ENCODE results near the gene NRG3. TPM values are rescaled to one million over a fixed set of nuclear protein-coding genes. Genes with fewer than 3 reads are reported as not detected.

Gene NRG3
- total and polyA plus RNA-seq, 11 donors, result 0.11 to 0.41 (median 0.27) TPM; not detected in 7

- no peaks in the 10 kb centered on the region for H3K4me1 ChIP-seq
- no peak overlapping the region for H3K27ac ChIP-seq
- no peak for ATAC-seq
- peaks cover 0 to under 1% (median 0%) of the 10 kb centered on the region in 12 donors for H3K9me3 ChIP-seq
- intact Hi-C loops (cut with DNase I), result no loop called here
- DNase-seq, result no peak
- H3K36me3 ChIP-seq, result no peaks in the 10 kb centered on the region
- TF ChIP-seq POLR2A (IDR thresholded peaks at IDR 0.05), result no peak
- TF ChIP-seq, protein P1, sequence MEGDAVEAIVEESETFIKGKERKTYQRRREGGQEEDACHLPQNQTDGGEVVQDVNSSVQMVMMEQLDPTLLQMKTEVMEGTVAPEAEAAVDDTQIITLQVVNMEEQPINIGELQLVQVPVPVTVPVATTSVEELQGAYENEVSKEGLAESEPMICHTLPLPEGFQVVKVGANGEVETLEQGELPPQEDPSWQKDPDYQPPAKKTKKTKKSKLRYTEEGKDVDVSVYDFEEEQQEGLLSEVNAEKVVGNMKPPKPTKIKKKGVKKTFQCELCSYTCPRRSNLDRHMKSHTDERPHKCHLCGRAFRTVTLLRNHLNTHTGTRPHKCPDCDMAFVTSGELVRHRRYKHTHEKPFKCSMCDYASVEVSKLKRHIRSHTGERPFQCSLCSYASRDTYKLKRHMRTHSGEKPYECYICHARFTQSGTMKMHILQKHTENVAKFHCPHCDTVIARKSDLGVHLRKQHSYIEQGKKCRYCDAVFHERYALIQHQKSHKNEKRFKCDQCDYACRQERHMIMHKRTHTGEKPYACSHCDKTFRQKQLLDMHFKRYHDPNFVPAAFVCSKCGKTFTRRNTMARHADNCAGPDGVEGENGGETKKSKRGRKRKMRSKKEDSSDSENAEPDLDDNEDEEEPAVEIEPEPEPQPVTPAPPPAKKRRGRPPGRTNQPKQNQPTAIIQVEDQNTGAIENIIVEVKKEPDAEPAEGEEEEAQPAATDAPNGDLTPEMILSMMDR (IDR thresholded peaks at IDR 0.05), result no peak
- WGBS, 4 donors, result 56 to 65% (median 63%) methylated on average over 3 of the region's 3 CpGs
- no peak overlapping the region for H3K4me3 ChIP-seq
- no peaks in the 10 kb centered on the region for H3K27me3 ChIP-seq
Observed at GRCh38 chr10:81984428-81984827, 109.4 kb downstream of the NRG3 start.

DNA sequence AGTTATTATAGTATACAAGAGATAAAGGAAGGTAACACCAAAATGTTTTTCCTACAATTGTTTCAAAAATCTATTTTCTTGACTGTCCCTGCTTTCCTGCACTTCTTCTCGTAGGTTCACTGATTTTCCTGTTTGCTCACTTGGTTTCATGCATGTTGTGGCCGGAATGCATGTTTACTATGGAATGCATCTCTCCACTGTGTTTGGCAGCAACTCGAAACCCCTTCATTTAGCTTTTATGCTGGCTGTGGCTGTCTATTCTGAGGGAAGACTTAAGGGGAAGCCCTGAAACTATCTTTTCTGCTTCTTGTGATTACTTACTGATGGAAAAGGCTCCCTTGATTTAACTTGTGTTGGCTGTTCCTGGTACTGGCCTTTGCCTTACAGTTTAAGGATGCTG lies 120.3 kb downstream of the NRG3 start:
- H3K9me3 ChIP-seq, result no peaks in the 10 kb centered on the region
- intact Hi-C loops (cut with DNase I), result no loop called here
- H3K4me1 ChIP-seq, result no peaks in the 10 kb centered on the region
- no peak for TF ChIP-seq POLR2A (IDR thresholded peaks at IDR 0.05)
- TF ChIP-seq, protein P1 (IDR thresholded peaks at IDR 0.05), result no peak
- no peaks in the 10 kb centered on the region for H3K27me3 ChIP-seq
- DNase-seq (no peak), ATAC-seq (no peak)
- WGBS, 4 donors, result 63 to 69% (median 64%) methylated on average over 3 of the region's 3 CpGs
- H3K27ac ChIP-seq, result no peak overlapping the region
- H3K4me3 ChIP-seq, result no peak overlapping the region
- no peaks in the 10 kb centered on the region for H3K36me3 ChIP-seq

GRCh38 chr10:81996927-81997326 lies 121.9 kb downstream of the NRG3 start:
- no peak for DNase-seq
- intact Hi-C loops (cut with DNase I), result no loop called here
- Histone ChIP-seq H3K4me1 (no peaks in the 10 kb centered on the region), H3K4me3 (no peak overlapping the region), H3K27ac (no peak overlapping the region), H3K9me3 (no peaks in the 10 kb centered on the region), H3K36me3 (no peaks in the 10 kb centered on the region), H3K27me3 (no peaks in the 10 kb centered on the region)
- 64 to 75% (median 72%) methylated on average over 3 of the region's 3 CpGs for WGBS, 4 donors
- TF ChIP-seq, protein P1 (IDR thresholded peaks at IDR 0.05), result no peak
- no peak for TF ChIP-seq POLR2A (IDR thresholded peaks at IDR 0.05)
- no peak for ATAC-seq

DNA sequence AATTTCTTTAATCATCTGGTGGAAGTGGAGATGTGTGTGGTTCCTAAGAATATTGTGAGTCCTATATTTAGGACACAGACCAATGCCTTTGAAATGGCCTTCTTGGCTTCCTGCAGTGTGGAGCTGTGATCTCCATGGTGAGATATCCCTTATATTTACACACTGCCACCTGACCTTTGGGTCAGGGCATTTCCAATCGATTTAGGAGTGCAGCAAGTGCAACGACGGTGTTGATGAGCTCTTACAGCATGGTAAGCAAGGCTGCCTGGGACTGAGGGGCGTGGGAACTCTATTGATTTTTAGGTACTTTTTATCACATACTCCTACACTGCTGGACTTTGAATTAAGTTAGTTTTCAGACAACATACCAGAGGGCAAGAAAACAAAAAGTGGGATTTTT lies 146.0 kb downstream of the NRG3 start:
- WGBS, 4 donors, result 65 to 74% (median 68%) methylated on average over 4 of the region's 4 CpGs
- no peaks in the 10 kb centered on the region for H3K36me3 ChIP-seq
- H3K9me3 ChIP-seq, result no peaks in the 10 kb centered on the region
- intact Hi-C loops (cut with DNase I), result no loop called here
- ATAC-seq (no peak), DNase-seq (no peak)
- no peak overlapping the region for H3K4me3 ChIP-seq
- H3K27ac ChIP-seq, result no peak overlapping the region
- no peaks in the 10 kb centered on the region for H3K4me1 ChIP-seq
- no peaks in the 10 kb centered on the region for H3K27me3 ChIP-seq
- TF ChIP-seq, protein P1 (IDR thresholded peaks at IDR 0.05), result no peak
- no peak for TF ChIP-seq POLR2A (IDR thresholded peaks at IDR 0.05)
